IMR-90 (cell line): Measurements from ENCODE around the gene SLC3A2. TPM values are rescaled to one million over a fixed set of nuclear protein-coding genes. Genes with fewer than 3 reads are reported as not detected.

ENCODE experiments used
- ATAC-seq: fragments of 200-7000 bp; cut with Tn5 transposase; 2 replicates; pipeline ENCODE4 v1.9.1; 2020; ENCODE audit warnings: low read depth, mild to moderate bottlenecking, moderate library complexity
- BruUV-seq: library from RNA; stranded (reverse); fragments of 400-500 nt; replicated peaks from 2 replicates; lab custom pipeline; 2021; lab: Mats Ljungman, UMichigan
- CTCF ChIA-PET: fragments of 300-600 bp; formaldehyde crosslinking; extraction: SDS; loops from one replicate; lab custom pipeline; 2021; ENCODE audit warnings: antibody characterized with exemption; lab: Yijun Ruan, JAX
- POLR2A ChIA-PET: fragments of 300-600 bp; sonication (Branson Sonifier 250); formaldehyde crosslinking; loops from one replicate; lab custom pipeline; 2022; ENCODE audit warnings: antibody characterized with exemption; ENCODE audit not compliant: unreplicated experiment; lab: Charles Lee
- DNase-seq: peaks from one replicate; pipeline ENCODE4 v3.0.0; 2013
- H2AFZ ChIP-seq: replicated peaks from 2 replicates; pipeline ENCODE3; 2013; ENCODE audit warnings: low read length, mild to moderate bottlenecking; ENCODE audit not compliant: poor library complexity
- H2AK5ac ChIP-seq: 2 replicates; pipeline ENCODE4 v1.6.1; 2013; ENCODE audit warnings: low read depth, low read length, inconsistent platforms
- H2AK9ac ChIP-seq: replicated peaks from 2 replicates; pipeline ENCODE3; 2013; ENCODE audit warnings: mild to moderate bottlenecking, low read depth, low read length, moderate library complexity; ENCODE audit not compliant: poor library complexity
- H2BK120ac ChIP-seq: 2 replicates; pipeline ENCODE4 v1.6.1; 2013; ENCODE audit warnings: low read depth, low read length, inconsistent platforms
- H2BK15ac ChIP-seq: 3 replicates; pipeline ENCODE4 v1.6.1; 2013; ENCODE audit warnings: low read depth, low read length, inconsistent platforms
- H2BK20ac ChIP-seq: 2 replicates; pipeline ENCODE4 v1.6.1; 2013; ENCODE audit warnings: low read depth, mild to moderate bottlenecking, inconsistent platforms, low read length, moderate library complexity
- H2BK5ac ChIP-seq: 2 replicates; pipeline ENCODE4 v1.6.1; 2013; ENCODE audit warnings: mild to moderate bottlenecking, low read depth, low read length, inconsistent platforms; ENCODE audit not compliant: poor library complexity, severe bottlenecking
- H3K14ac ChIP-seq: replicated peaks from 2 replicates; pipeline ENCODE4 v1.6.1; 2013; ENCODE audit warnings: low read depth, low read length, inconsistent platforms
- H3K18ac ChIP-seq: 2 replicates; pipeline ENCODE4 v1.6.1; 2013; ENCODE audit warnings: low read depth, low read length, control low read depth
- H3K23ac ChIP-seq: 2 replicates; pipeline ENCODE4 v1.6.1; 2013; ENCODE audit warnings: low read depth, low read length, inconsistent platforms
- H3K27ac ChIP-seq: 2 replicates; pipeline ENCODE4 v1.5.1; 2013; ENCODE audit warnings: mild to moderate bottlenecking, control low read depth, low read length; ENCODE audit not compliant: insufficient read depth
- H3K27me3 ChIP-seq: 2 replicates; pipeline ENCODE4 v1.6.1; 2013; ENCODE audit warnings: low read length; ENCODE audit not compliant: control insufficient read depth, insufficient read depth
- H3K36me3 ChIP-seq: 2 replicates; pipeline ENCODE4 v1.6.1; 2013; ENCODE audit warnings: low read length, mixed read lengths; ENCODE audit not compliant: control insufficient read depth, insufficient read depth
- H3K4ac ChIP-seq: 2 replicates; pipeline ENCODE4 v1.6.1; 2013; ENCODE audit warnings: low read depth, low read length, inconsistent platforms
- H3K4me1 ChIP-seq: 2 replicates; pipeline ENCODE4 v1.6.1; 2013; ENCODE audit warnings: low read length, mixed read lengths; ENCODE audit not compliant: control insufficient read depth, insufficient read depth
- H3K4me2 ChIP-seq: 2 replicates; pipeline ENCODE4 v1.6.1; 2013; ENCODE audit warnings: low read depth, mild to moderate bottlenecking, control low read depth, low read length, moderate library complexity
- H3K4me3 ChIP-seq: 2 replicates; pipeline ENCODE4 v1.5.1; 2013; ENCODE audit warnings: low read depth, mild to moderate bottlenecking, control low read depth, low read length, moderate library complexity; ENCODE audit not compliant: insufficient read depth
- H3K56ac ChIP-seq: 2 replicates; pipeline ENCODE4 v1.6.1; 2013; ENCODE audit warnings: low read length, inconsistent platforms; ENCODE audit not compliant: insufficient read depth; ENCODE audit errors: extremely low read depth
- H3K79me1 ChIP-seq, 2 experiments: 2 replicates each; pipeline ENCODE4 v1.6.1; 2013; ENCODE audit warnings: low read length in 2 of 2, inconsistent platforms in 1 of 2, low read depth in 1 of 2
- H3K9ac ChIP-seq: 2 replicates; pipeline ENCODE4 v1.6.1; 2013; ENCODE audit warnings: low read depth, low read length, control low read depth
- H3K9me1 ChIP-seq: 2 replicates; pipeline ENCODE4 v1.6.1; 2013; ENCODE audit warnings: low read length, inconsistent platforms; ENCODE audit not compliant: insufficient read depth
- H3K9me3 ChIP-seq: 2 replicates; pipeline ENCODE4 v1.6.1; 2013; ENCODE audit warnings: low read length; ENCODE audit not compliant: control insufficient read depth, insufficient read depth
- H4K20me1 ChIP-seq: 2 replicates; pipeline ENCODE4 v1.6.1; 2013; ENCODE audit warnings: low read length, inconsistent platforms; ENCODE audit not compliant: insufficient read depth
- H4K5ac ChIP-seq: 2 replicates; pipeline ENCODE4 v1.6.1; 2013; ENCODE audit warnings: mild to moderate bottlenecking, low read depth, low read length, control low read depth
- H4K8ac ChIP-seq, 2 experiments: 2 replicates each; pipeline ENCODE4 v1.6.1; 2013; ENCODE audit warnings: low read depth in 2 of 2, low read length in 2 of 2, control low read depth in 1 of 2, inconsistent platforms in 1 of 2
- H4K91ac ChIP-seq: 2 replicates; pipeline ENCODE4 v1.6.1; 2013; ENCODE audit warnings: low read depth, low read length, inconsistent platforms; ENCODE audit not compliant: insufficient read depth
- CEBPB ChIP-seq: IDR thresholded peaks from 2 replicates; pipeline ENCODE4 v1.6.1; 2012; ENCODE audit warnings: low read depth, low read length, improper control_type of control experiment
- CHD1 ChIP-seq: IDR thresholded peaks from 2 replicates; pipeline ENCODE4 v1.6.1; 2012; ENCODE audit warnings: low read depth, low read length, improper control_type of control experiment
- ELK1 ChIP-seq: fragments of 150-350 bp; IDR thresholded peaks from 2 replicates; pipeline ENCODE4 v1.6.1; 2016; ENCODE audit warnings: low read depth, mild to moderate bottlenecking, low read length, moderate library complexity, borderline replicate concordance
- MXI1 ChIP-seq: IDR thresholded peaks from 2 replicates; pipeline ENCODE4 v1.6.1; 2012; ENCODE audit warnings: low read depth, mild to moderate bottlenecking, low read length, moderate library complexity, borderline replicate concordance
- NFE2L2 ChIP-seq: fragments of 150-350 bp; IDR thresholded peaks from 2 replicates; pipeline ENCODE4 v1.6.1; 2016; ENCODE audit warnings: low read depth, mild to moderate bottlenecking, low read length
- RAD21 ChIP-seq: IDR thresholded peaks from 2 replicates; pipeline ENCODE4 v1.6.1; 2012; ENCODE audit warnings: low read length, improper control_type of control experiment
- RCOR1 ChIP-seq: IDR thresholded peaks from 2 replicates; pipeline ENCODE4 v1.6.1; 2012; ENCODE audit warnings: mild to moderate bottlenecking, low read length, improper control_type of control experiment; ENCODE audit not compliant: insufficient replicate concordance
- SMC3 ChIP-seq: fragments of 150-350 bp; IDR thresholded peaks from 2 replicates; pipeline ENCODE4 v1.6.1; 2016; ENCODE audit warnings: low read depth, mild to moderate bottlenecking, antibody characterized with exemption, low read length, moderate library complexity
- WGBS, 2 experiments: methylation state at CpG; one replicate each; pipeline versions ENCODE4 v1.1.5 to v1.1.7; 2013; ENCODE audit warnings: missing lambda C conversion rate in 2 of 2; ENCODE audit not compliant: insufficient read length in 1 of 2; ENCODE audit errors: extremely low coverage in 2 of 2; 5-methylcytosine and 5-hydroxymethylcytosine counted together
- dilution Hi-C: fragments of 300-500 bp; cut with HindIII; formaldehyde crosslinking; loops from one replicate; pipeline ENCODE4 v1.14.3; 2018; ENCODE audit warnings: low sequenced_read_pairs; ENCODE audit not compliant: unreplicated experiment
- in situ Hi-C: fragments of 300-500 bp; cut with MboI; formaldehyde crosslinking; loops from 3 replicates; pipeline ENCODE4 v1.14.3; 2019; ENCODE audit warnings: low sequenced_read_pairs, inconsistent platforms, mixed read lengths
- intact Hi-C: fragments of 100-400 bp; cut with micrococcal nuclease; formaldehyde crosslinking; loops from 2 replicates; pipeline ENCODE4 v1.10.0; 2022
- polyA plus RNA-seq, 3 experiments: library from polyadenylated mRNA; depleted of rRNA; stranded (reverse); fragments of >200 nt; gene quantifications; 2 replicates each; pipeline ENCODE4 v1.2.3, GENCODE V29; 2012; ENCODE audit warnings: low replicate concordance in 1 of 3
- total RNA-seq: library from RNA; depleted of rRNA; stranded (reverse); fragments of >200 nt; gene quantifications from 2 replicates; pipeline ENCODE4 v1.2.3, GENCODE V29; 2012

The SLC3A2 gene
- total and polyA plus RNA-seq, 2 of the 4 experiments (the other 2 are of a cell fraction): 140 to 239 TPM

- no peaks in the 10 kb centered on the region for H4K20me1 ChIP-seq
- H3K36me3 ChIP-seq: no peaks in the 10 kb centered on the region
- no peak overlapping the region for H3K56ac ChIP-seq
- H3K4me2 ChIP-seq: no peak overlapping the region
- H3K23ac ChIP-seq: no peak overlapping the region
- no peak overlapping the region for H4K5ac ChIP-seq
- H4K8ac ChIP-seq: no peak overlapping the region
- H4K91ac ChIP-seq: no peak overlapping the region
- no TSS peak for BruUV-seq
- DNase-seq (no peak), ATAC-seq (no peak)
- no CpG with 5 or more reads among the region's 3 CpGs for WGBS, 2 experiments
- no peak overlapping the region for H3K4ac ChIP-seq
- no peak overlapping the region for H2AK9ac ChIP-seq
- H3K9me3 ChIP-seq: no peaks in the 10 kb centered on the region
- no peak overlapping the region for H3K9ac ChIP-seq
- no peak overlapping the region for H2BK20ac ChIP-seq
- no peaks in the 10 kb centered on the region for H3K4me1 ChIP-seq
- CTCF ChIA-PET: no interaction called here
- dilution Hi-C loops (no loop called here), intact Hi-C loops (no loop called here), in situ Hi-C loops (no loop called here)
- H3K18ac ChIP-seq: no peak overlapping the region
- H3K4me3 ChIP-seq: no peak overlapping the region
- H3K27me3 ChIP-seq: peaks cover 13% of the 10 kb centered on the region; the same call in 1 of the 2 replicates
- POLR2A ChIA-PET: no interaction called here
- H3K27ac ChIP-seq: no peak overlapping the region
- H3K9me1 ChIP-seq: no peaks in the 10 kb centered on the region
- no peak overlapping the region for H2AFZ ChIP-seq
- H2AK5ac ChIP-seq: no peak overlapping the region
- no peak overlapping the region for H3K14ac ChIP-seq
- no peak overlapping the region for H2BK120ac ChIP-seq
- H3K79me1 ChIP-seq: no peaks in the 10 kb centered on the region
- H2BK5ac ChIP-seq: no peak overlapping the region
- no peak overlapping the region for H2BK15ac ChIP-seq
- TF ChIP-seq NFE2L2 (no peak), CEBPB (no peak), SMC3 (no peak), CHD1 (no peak), RCOR1 (no peak), RAD21 (no peak), ELK1 (no peak), MXI1 (no peak)
Measured at GRCh38 chr11:62912268-62912667, 31.6 kb downstream of the SLC3A2 start.
